Hepatocyte (in vitro differentiated cells): Measurements from ENCODE around the gene KLHL42. TPM values are rescaled to one million over a fixed set of nuclear protein-coding genes. Genes with fewer than 3 reads are reported as not detected.
A peak's percentile ranks its signal among the peaks of the same experiment; 100 is the strongest.

Experiments used
- DNase-seq: peaks from one replicate; pipeline ENCODE4 v3.0.0-alpha.2; 2016; ENCODE audit warnings: low spot score
- H2AFZ ChIP-seq: fragments of 200-600 bp; sonication (generic); 2 replicates; pipeline ENCODE4 v1.6.0; 2016; ENCODE audit warnings: antibody characterized with exemption, mild to moderate bottlenecking
- H3K27ac ChIP-seq: fragments of 200-600 bp; sonication (generic); 2 replicates; pipeline ENCODE4 v1.5.1; 2016; ENCODE audit warnings: mild to moderate bottlenecking
- H3K27me3 ChIP-seq: fragments of 200-600 bp; sonication (generic); 2 replicates; pipeline ENCODE4 v1.6.1; 2016
- H3K36me3 ChIP-seq: fragments of 200-600 bp; sonication (generic); replicated peaks from 2 replicates; pipeline ENCODE4 v1.5.1; 2016; ENCODE audit warnings: low read depth; ENCODE audit not compliant: insufficient read depth
- H3K4me1 ChIP-seq: fragments of 200-600 bp; sonication (generic); 2 replicates; pipeline ENCODE4 v1.5.1; 2016; ENCODE audit warnings: mild to moderate bottlenecking, moderate library complexity; ENCODE audit not compliant: insufficient read depth
- H3K4me2 ChIP-seq: fragments of 200-600 bp; sonication (generic); 2 replicates; pipeline ENCODE4 v1.6.0; 2016
- H3K4me3 ChIP-seq: fragments of 200-600 bp; sonication (generic); 2 replicates; pipeline ENCODE4 v1.5.1; 2016; ENCODE audit warnings: mild to moderate bottlenecking
- H3K79me2 ChIP-seq: fragments of 200-600 bp; sonication (generic); 2 replicates; pipeline ENCODE4 v1.6.0; 2017; ENCODE audit warnings: mild to moderate bottlenecking
- H3K9me2 ChIP-seq: fragments of 200-600 bp; sonication (generic); replicated peaks from 2 replicates; pipeline ENCODE4 v1.6.0; 2017; ENCODE audit warnings: mild to moderate bottlenecking; ENCODE audit not compliant: insufficient read depth
- H3K9me3 ChIP-seq: fragments of 200-600 bp; sonication (generic); 2 replicates; pipeline ENCODE4 v1.5.1; 2016; ENCODE audit warnings: low read depth, mild to moderate bottlenecking
- H4K20me1 ChIP-seq: fragments of 200-600 bp; sonication (generic); 2 replicates; pipeline ENCODE4 v1.6.0; 2016; ENCODE audit warnings: mild to moderate bottlenecking; ENCODE audit not compliant: insufficient read depth, poor library complexity, severe bottlenecking
- CTCF ChIP-seq: fragments of 200-600 bp; sonication (generic); IDR thresholded peaks from 2 replicates; pipeline ENCODE4 v1.5.1; 2016; ENCODE audit warnings: antibody characterized with exemption, mild to moderate bottlenecking; ENCODE audit not compliant: poor library complexity
- EZH2 ChIP-seq: fragments of 200-600 bp; sonication (generic); IDR thresholded peaks from 2 replicates; pipeline ENCODE4 v1.6.1; 2016; ENCODE audit warnings: antibody characterized with exemption, mild to moderate bottlenecking, borderline replicate concordance
- EZH2phosphoT487 ChIP-seq: fragments of 200-600 bp; sonication (generic); IDR thresholded peaks from one replicate; pipeline ENCODE4 v1.6.1; 2018; ENCODE audit warnings: antibody characterized with exemption, mild to moderate bottlenecking, low read depth, moderate library complexity; ENCODE audit not compliant: unreplicated experiment, severe bottlenecking
- WGBS: methylation state at CpG from one replicate; pipeline ENCODE4 v1.1.6; 2016; ENCODE audit warnings: low lambda C conversion rate; ENCODE audit errors: missing lambda C conversion rate; 5-methylcytosine and 5-hydroxymethylcytosine counted together
- polyA plus RNA-seq: library from polyadenylated mRNA; unstranded; fragments of >200 nt; fragmentation: Nextera tagmentation; extraction: Ambion mirVana; gene quantifications from 2 replicates; pipeline ENCODE4 v1.2.1, GENCODE V29; 2016
- total RNA-seq: library from RNA; depleted of rRNA; stranded (reverse); fragments of >200 nt; gene quantifications from 2 replicates; pipeline ENCODE4 v1.2.3, GENCODE V29; 2014

Gene KLHL42
- total and polyA plus RNA-seq, 2 experiments from 2014 or later, result 13.5 to 14.4 TPM

DNA sequence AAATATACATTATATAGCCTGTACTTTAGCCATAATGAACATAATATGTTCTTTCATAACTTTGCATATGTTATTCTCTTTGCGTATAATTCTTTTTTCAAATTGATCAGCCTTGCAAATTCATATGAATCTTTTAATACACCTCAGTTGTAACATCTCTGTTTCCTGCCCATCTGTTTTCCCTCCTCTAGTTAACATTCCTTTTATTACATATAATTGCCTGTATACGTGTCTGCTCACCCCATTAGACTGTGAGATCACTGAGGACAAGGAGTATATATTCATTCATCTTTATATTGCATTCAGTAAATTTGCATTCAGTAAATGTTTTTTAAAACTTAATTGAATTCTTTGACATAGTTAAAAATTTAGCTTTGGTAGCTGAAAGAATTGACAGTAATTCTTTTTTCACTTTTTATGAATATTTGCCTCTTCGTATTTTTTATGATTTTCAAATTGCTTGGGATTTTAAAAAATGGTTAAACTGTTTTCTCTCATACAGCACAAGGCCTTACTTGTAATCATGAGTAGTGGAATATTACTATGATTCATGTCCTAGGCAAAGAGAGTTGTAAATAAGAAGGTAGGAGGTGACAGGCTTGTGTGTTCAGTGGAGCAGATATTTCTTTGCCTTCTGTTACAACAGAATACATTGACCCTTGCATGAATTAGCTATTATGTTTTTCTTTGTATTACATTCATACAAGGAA is 32.8 kb upstream of the KLHL42 start:
- H3K4me2 ChIP-seq, result no peak overlapping the region
- H3K4me1 ChIP-seq, result no peaks in the 10 kb centered on the region
- H3K4me3 ChIP-seq, result no peak overlapping the region
- H3K27ac ChIP-seq, result peak overlapping the region; percentile 35
- H3K27me3 ChIP-seq, result no peaks in the 10 kb centered on the region
- no peaks in the 10 kb centered on the region for H3K79me2 ChIP-seq
- no peak overlapping the region for H2AFZ ChIP-seq
- WGBS, result 86% methylated on average over 3 of the region's 3 CpGs
- H4K20me1 ChIP-seq, result no peaks in the 10 kb centered on the region
- H3K36me3 ChIP-seq, result no peaks in the 10 kb centered on the region
- H3K9me3 ChIP-seq, result no peaks in the 10 kb centered on the region
- DNase-seq, result peak; percentile 7
- no peaks in the 10 kb centered on the region for H3K9me2 ChIP-seq
- TF ChIP-seq EZH2 (no peak), EZH2phosphoT487 (no peak), CTCF (no peak)

- no peak overlapping the region for H3K4me2 ChIP-seq
- H3K36me3 ChIP-seq, result no peaks in the 10 kb centered on the region
- 83% methylated on average over 15 of the region's 15 CpGs for WGBS
- H3K9me3 ChIP-seq, result no peaks in the 10 kb centered on the region
- no peaks in the 10 kb centered on the region for H3K79me2 ChIP-seq
- no peaks in the 10 kb centered on the region for H3K4me1 ChIP-seq
- no peak for TF ChIP-seq EZH2
- H2AFZ ChIP-seq, result no peak overlapping the region
- no peaks in the 10 kb centered on the region for H3K27me3 ChIP-seq
- H3K4me3 ChIP-seq, result no peak overlapping the region
- no peak overlapping the region for H3K27ac ChIP-seq
- no peaks in the 10 kb centered on the region for H4K20me1 ChIP-seq
- peak; percentile 30 for DNase-seq
- H3K9me2 ChIP-seq, result no peaks in the 10 kb centered on the region
Observed at GRCh38 chr12:27751386-27752047, 28.5 kb upstream of the KLHL42 start.

- no peak overlapping the region for H3K4me2 ChIP-seq
- no peaks in the 10 kb centered on the region for H3K9me2 ChIP-seq
- WGBS, result 71% methylated on average over 3 of the region's 3 CpGs
- H3K79me2 ChIP-seq, result no peaks in the 10 kb centered on the region
- H2AFZ ChIP-seq, result no peak overlapping the region
- TF ChIP-seq CTCF, result no peak
- no peak for TF ChIP-seq EZH2
- TF ChIP-seq EZH2phosphoT487, result no peak
- peak; percentile 17 for DNase-seq
- H4K20me1 ChIP-seq, result no peaks in the 10 kb centered on the region
- H3K27ac ChIP-seq, result no peak overlapping the region
- H3K36me3 ChIP-seq, result no peaks in the 10 kb centered on the region
- H3K9me3 ChIP-seq, result no peaks in the 10 kb centered on the region
- H3K4me3 ChIP-seq, result no peak overlapping the region
- no peaks in the 10 kb centered on the region for H3K4me1 ChIP-seq
- no peaks in the 10 kb centered on the region for H3K27me3 ChIP-seq
Observed at GRCh38 chr12:27754795-27755194, 25.2 kb upstream of the KLHL42 start.

DNA sequence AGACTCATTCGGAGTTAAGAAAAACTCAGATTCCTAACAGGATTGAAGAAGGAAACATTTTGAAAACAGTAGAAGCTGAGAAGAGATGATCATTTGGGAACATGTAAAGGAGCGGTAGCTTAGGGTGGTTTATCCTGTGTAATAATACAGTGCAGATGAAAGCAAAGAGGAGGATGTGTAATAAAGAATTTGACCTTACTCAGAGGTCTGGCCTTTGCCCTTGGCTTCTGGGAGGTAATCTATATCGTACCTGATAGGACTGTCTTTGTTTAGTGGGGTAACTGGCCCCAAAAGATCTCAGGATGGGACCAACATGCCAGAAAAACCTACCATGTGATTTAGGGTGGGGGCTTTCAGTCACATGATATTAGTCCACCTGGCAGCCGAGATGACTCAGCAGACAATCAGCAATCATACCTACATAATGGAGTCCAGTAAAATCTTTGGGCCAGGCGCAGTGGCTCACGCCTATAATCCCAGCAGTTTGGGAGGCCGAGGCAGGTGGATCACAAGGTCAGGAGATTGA is 23.3 kb upstream of the KLHL42 start:
- H3K27ac ChIP-seq, result no peak overlapping the region
- DNase-seq, result no peak

More for the DNA sequence above, 23.3 kb upstream of the KLHL42 start:
- H3K9me2 ChIP-seq, result no peaks in the 10 kb centered on the region
- H2AFZ ChIP-seq, result no peak overlapping the region
- no peak overlapping the region for H3K4me2 ChIP-seq
- 93% methylated on average over 7 of the region's 7 CpGs for WGBS
- no peaks in the 10 kb centered on the region for H4K20me1 ChIP-seq
- no peak overlapping the region for H3K4me3 ChIP-seq
- no peaks in the 10 kb centered on the region for H3K79me2 ChIP-seq
- no peak for TF ChIP-seq EZH2phosphoT487
- H3K9me3 ChIP-seq, result no peaks in the 10 kb centered on the region
- H3K4me1 ChIP-seq, result no peaks in the 10 kb centered on the region
- H3K27me3 ChIP-seq, result no peaks in the 10 kb centered on the region
- H3K36me3 ChIP-seq, result no peaks in the 10 kb centered on the region
